HepG2 (cell line): ENCODE results near the gene DLG2. TPM values are rescaled to one million over a fixed set of nuclear protein-coding genes. Genes with fewer than 3 reads are reported as not detected.

Source experiments
- ERF ChIP-seq: IDR thresholded peaks from 2 replicates; pipeline ENCODE4 v1.6.1; 2018; ENCODE audit warnings: missing biosample characterization, missing genetic modification reagents
- FOXC1 ChIP-seq: sonication (generic); formaldehyde crosslinking; IDR thresholded peaks from 2 replicates; pipeline ENCODE4 v1.8.0; 2022; ENCODE audit warnings: mild to moderate bottlenecking, missing genetic modification reagents, borderline replicate concordance
- GMEB2 ChIP-seq: IDR thresholded peaks from 2 replicates; pipeline ENCODE4 v1.6.1; 2016; ENCODE audit warnings: missing biosample characterization, missing genetic modification reagents, low read depth
- HES4 ChIP-seq: sonication (generic); formaldehyde crosslinking; IDR thresholded peaks from 2 replicates; pipeline ENCODE4 v1.9.0; 2021; ENCODE audit warnings: mild to moderate bottlenecking, missing genetic modification reagents, borderline replicate concordance
- HOXA9 ChIP-seq: sonication (generic); formaldehyde crosslinking; IDR thresholded peaks from 2 replicates; pipeline ENCODE4 v1.8.1; 2022; ENCODE audit warnings: missing genetic modification reagents, mild to moderate bottlenecking, moderate library complexity, borderline replicate concordance
- IKZF4 ChIP-seq: sonication (generic); formaldehyde crosslinking; IDR thresholded peaks from 2 replicates; pipeline ENCODE4 v1.5.1; 2020; ENCODE audit warnings: borderline replicate concordance, mild to moderate bottlenecking, low read depth, missing genetic modification reagents; ENCODE audit errors: not compliant biosample characterization
- KMT2B ChIP-seq: IDR thresholded peaks from 2 replicates; pipeline ENCODE4 v1.6.1; 2016; ENCODE audit warnings: missing genetic modification reagents, missing compliant biosample characterization
- MBNL3 ChIP-seq: fragments of 250-450 bp; sonication (Bioruptor Pico); conservative IDR thresholded peaks from 2 replicates; pipeline ENCODE4 v1.8.0; 2022; ENCODE audit warnings: mild to moderate bottlenecking, inconsistent platforms
- MEF2D ChIP-seq: sonication (generic); formaldehyde crosslinking; IDR thresholded peaks from 2 replicates; pipeline ENCODE4 v1.5.1; 2020; ENCODE audit warnings: mild to moderate bottlenecking, missing genetic modification reagents
- MXD1 ChIP-seq: sonication (generic); formaldehyde crosslinking; IDR thresholded peaks from 2 replicates; pipeline ENCODE4 v1.4.0; 2020; ENCODE audit warnings: mild to moderate bottlenecking, missing genetic modification reagents
- NCOA2 ChIP-seq: sonication (generic); formaldehyde crosslinking; IDR thresholded peaks from 2 replicates; pipeline ENCODE4 v1.8.0; 2022; ENCODE audit warnings: inconsistent platforms
- NFAT5 ChIP-seq: sonication (generic); formaldehyde crosslinking; IDR thresholded peaks from 2 replicates; pipeline ENCODE4 v1.4.0; 2020; ENCODE audit warnings: missing genetic modification reagents
- SIX1 ChIP-seq: sonication (generic); formaldehyde crosslinking; IDR thresholded peaks from 2 replicates; pipeline ENCODE4 v1.4.0; 2020; ENCODE audit warnings: missing genetic modification reagents, borderline replicate concordance
- SNAI1 ChIP-seq: sonication (generic); formaldehyde crosslinking; IDR thresholded peaks from 2 replicates; pipeline ENCODE4 v1.5.0; 2020; ENCODE audit warnings: mild to moderate bottlenecking, missing genetic modification reagents, borderline replicate concordance
- SP140L ChIP-seq: sonication (generic); formaldehyde crosslinking; IDR thresholded peaks from 2 replicates; pipeline ENCODE4 v1.4.0; 2020; ENCODE audit warnings: missing genetic modification reagents, borderline replicate concordance
- STAT5B ChIP-seq: sonication (generic); formaldehyde crosslinking; IDR thresholded peaks from 2 replicates; pipeline ENCODE4 v1.4.0; 2020; ENCODE audit warnings: missing genetic modification reagents
- ZFYVE20 ChIP-seq: sonication (generic); formaldehyde crosslinking; IDR thresholded peaks from 2 replicates; pipeline ENCODE4 v1.8.0; 2023; ENCODE audit warnings: low read depth, mild to moderate bottlenecking, moderate library complexity, missing genetic modification reagents, borderline replicate concordance
- ZMAT5 ChIP-seq: sonication (generic); formaldehyde crosslinking; IDR thresholded peaks from 2 replicates; pipeline ENCODE4 v1.5.0; 2020; ENCODE audit warnings: mild to moderate bottlenecking, low read depth, missing genetic modification reagents, borderline replicate concordance
- ZNF546 ChIP-seq: sonication (generic); formaldehyde crosslinking; conservative IDR thresholded peaks from 2 replicates; pipeline ENCODE4 v1.8.1; 2023; ENCODE audit warnings: mild to moderate bottlenecking, missing genetic modification reagents
- ZNF598 ChIP-seq: sonication (generic); formaldehyde crosslinking; IDR thresholded peaks from 2 replicates; pipeline ENCODE4 v1.5.1; 2020; ENCODE audit warnings: mild to moderate bottlenecking, missing genetic modification reagents, borderline replicate concordance
- ZNF670 ChIP-seq: sonication (generic); formaldehyde crosslinking; IDR thresholded peaks from 2 replicates; pipeline ENCODE4 v1.8.0; 2022; ENCODE audit warnings: mild to moderate bottlenecking, missing genetic modification reagents, borderline replicate concordance
- polyA plus RNA-seq, 8 experiments: library from polyadenylated mRNA; depleted of rRNA in 3 of 8; stranded (reverse) in 7 of 8; unstranded in 1 of 8; fragments of >200 nt; fragmentation: Illumina TruSeq in 4 of 8; extraction: Trizol in 4 of 8; gene quantifications; 2 replicates each; pipeline versions ENCODE4 v1.2.1 to v1.2.3, GENCODE V29; 2011 to 2016; ENCODE audit warnings: low read depth in 4 of 8, missing spikeins in 1 of 8, mixed read lengths in 1 of 8; ENCODE audit not compliant: insufficient read depth in 1 of 8
- total RNA-seq, 5 experiments: library from RNA; depleted of rRNA; stranded (reverse); fragments of >200 nt; fragmentation: Illumina TruSeq; extraction: Trizol; gene quantifications; 2 replicates each; pipeline ENCODE4 v1.2.3, GENCODE V29; 2016; ENCODE audit warnings: low read depth in 1 of 5

The DLG2 gene
- total and polyA plus RNA-seq, 2 of the 13 experiments (the other 11 are each of a cell fraction or from before 2014, with no cell fraction given): 0.46 to 1.0 TPM

GRCh38 chr11:83852775-83853442 lies 1774.2 kb downstream of the DLG2 start (continued):
- TF ChIP-seq IKZF4 (CRISPR knock-in tag): no peak
- TF ChIP-seq KMT2B (CRISPR knock-in tag): no peak
- no peak for TF ChIP-seq ZNF598 (CRISPR knock-in tag)
- TF ChIP-seq SIX1 (CRISPR knock-in tag): 0 out of 2 replicates have a peak, but pooled peaks have one; percentile 18
- no peak for TF ChIP-seq HOXA9 (CRISPR knock-in tag)
- no peak for TF ChIP-seq GMEB2 (CRISPR knock-in tag)
- 0 out of 2 replicates have a peak, but pooled peaks have one; percentile 44 for TF ChIP-seq MEF2D (CRISPR knock-in tag)
- TF ChIP-seq ERF (CRISPR knock-in tag): peak; percentile 66; the same call in 1 of the 2 replicates
- no peak for TF ChIP-seq SNAI1 (CRISPR knock-in tag)
- TF ChIP-seq STAT5B (CRISPR knock-in tag): no peak
- peak; percentile 92 for TF ChIP-seq NCOA2 (CRISPR knock-in tag)
- TF ChIP-seq HES4 (CRISPR knock-in tag): no peak
- TF ChIP-seq MBNL3 (CRISPR knock-in tag): no peak
- TF ChIP-seq FOXC1 (CRISPR knock-in tag): no peak
- TF ChIP-seq ZNF670 (CRISPR knock-in tag): no peak
- TF ChIP-seq SP140L (CRISPR knock-in tag): no peak
- TF ChIP-seq ZMAT5 (CRISPR knock-in tag): no peak
- no peak for TF ChIP-seq MXD1 (CRISPR knock-in tag)
- TF ChIP-seq ZNF546 (CRISPR knock-in tag): no peak
- TF ChIP-seq NFAT5 (CRISPR knock-in tag): no peak
- TF ChIP-seq ZFYVE20 (CRISPR knock-in tag): no peak
